Thoracic aorta (tissue), 2 donors: ENCODE results near the gene ATE1. TPM values are rescaled to one million over a fixed set of nuclear protein-coding genes. Genes with fewer than 3 reads are reported as not detected.

Source experiments
- ATAC-seq: fragments of 150-250 bp; one replicate; pipeline ENCODE4 v1.8.0; 2017; ENCODE audit warnings: low read depth; ENCODE audit not compliant: insufficient number of reproducible peaks, low FRiP score
- DNase-seq: peaks from one replicate; pipeline ENCODE4 v3.0.0-alpha.2; 2020; ENCODE audit warnings: low spot score
- H3K27ac ChIP-seq, 2 donors: fragments of 200-600 bp; sonication (generic); 1 replicate in 1 of 2; 2 replicates in 1 of 2; pipeline ENCODE4 v1.5.1; 2016; ENCODE audit warnings: mild to moderate bottlenecking in 2 of 2, moderate library complexity in 2 of 2
- H3K27me3 ChIP-seq: fragments of 200-600 bp; sonication (generic); replicated peaks from 2 replicates; pipeline ENCODE4 v1.6.0; 2016; ENCODE audit warnings: mild to moderate bottlenecking; ENCODE audit not compliant: insufficient read depth
- H3K36me3 ChIP-seq: fragments of 200-600 bp; sonication (generic); one replicate; pipeline ENCODE4 v1.5.1; 2016
- H3K4me1 ChIP-seq, 2 donors: fragments of 200-600 bp; sonication (generic); 1 replicate in 1 of 2; 2 replicates in 1 of 2; pipeline versions ENCODE4 v1.5.1 to v1.6.0; 2016; ENCODE audit warnings: low read depth in 2 of 2, mild to moderate bottlenecking in 1 of 2; ENCODE audit not compliant: control insufficient read depth in 1 of 2
- H3K4me3 ChIP-seq: fragments of 200-600 bp; sonication (generic); 2 replicates; pipeline ENCODE4 v1.5.1; 2016; ENCODE audit warnings: mild to moderate bottlenecking
- H3K9me3 ChIP-seq: fragments of 200-600 bp; sonication (generic); 2 replicates; pipeline ENCODE4 v1.5.1; 2016
- CTCF ChIP-seq: fragments of 200-600 bp; sonication (generic); IDR thresholded peaks from one replicate; pipeline ENCODE4 v1.5.1; 2019; ENCODE audit warnings: antibody characterized with exemption
- total RNA-seq, 2 donors: library from RNA; depleted of rRNA; stranded (reverse); fragments of >200 nt; gene quantifications; one replicate each; pipeline versions ENCODE4 v1.1.0 to v1.2.3, GENCODE V29; 2016

ATE1 gene
- total RNA-seq, 2 donors from 2014 or later = 14.8 to 27.4 TPM

GRCh38 chr10:121956111-121957061, 28.6 kb upstream of the ATE1 start:
- no peak overlapping the region for H3K27ac ChIP-seq
- no peak for TF ChIP-seq CTCF
- no peaks in the 10 kb centered on the region for H3K4me1 ChIP-seq
- ATAC-seq (no peak), DNase-seq (no peak)
- H3K36me3 ChIP-seq = peaks cover 12% of the 10 kb centered on the region
- H3K4me3 ChIP-seq = no peak overlapping the region
- no peaks in the 10 kb centered on the region for H3K27me3 ChIP-seq
- no peaks in the 10 kb centered on the region for H3K9me3 ChIP-seq

- H3K9me3 ChIP-seq = no peaks in the 10 kb centered on the region
- no peaks in the 10 kb centered on the region for H3K4me1 ChIP-seq
- no peak for TF ChIP-seq CTCF
- H3K27me3 ChIP-seq = no peaks in the 10 kb centered on the region
- DNase-seq (no peak), ATAC-seq (no peak)
- H3K4me3 ChIP-seq = no peak overlapping the region
- H3K27ac ChIP-seq = no peak overlapping the region
- peaks cover 8% of the 10 kb centered on the region for H3K36me3 ChIP-seq
Measured at GRCh38 chr10:121952226-121952625, 24.4 kb upstream of the ATE1 start.

GRCh38 chr10:121949451-121949850, 21.6 kb upstream of the ATE1 start:
- TF ChIP-seq CTCF = no peak
- Histone ChIP-seq H3K4me3 (no peak overlapping the region), H3K27ac (no peak overlapping the region)

GRCh38 chr10:121949049-121949448, 21.2 kb upstream of the ATE1 start:
- TF ChIP-seq CTCF = no peak
- no peak for DNase-seq
- no peak for ATAC-seq
- no peaks in the 10 kb centered on the region for H3K4me1 ChIP-seq
- no peak overlapping the region for H3K27ac ChIP-seq
- no peak overlapping the region for H3K4me3 ChIP-seq
- H3K9me3 ChIP-seq = no peaks in the 10 kb centered on the region
- H3K36me3 ChIP-seq = peaks cover 4% of the 10 kb centered on the region
- H3K27me3 ChIP-seq = no peaks in the 10 kb centered on the region

More at GRCh38 chr10:121949451-121949850, 21.6 kb upstream of the ATE1 start:
- ATAC-seq = no peak
- no peaks in the 10 kb centered on the region for H3K4me1 ChIP-seq
- H3K27me3 ChIP-seq = no peaks in the 10 kb centered on the region
- H3K36me3 ChIP-seq = peaks cover 4% of the 10 kb centered on the region
- H3K9me3 ChIP-seq = no peaks in the 10 kb centered on the region
- no peak for DNase-seq

DNA sequence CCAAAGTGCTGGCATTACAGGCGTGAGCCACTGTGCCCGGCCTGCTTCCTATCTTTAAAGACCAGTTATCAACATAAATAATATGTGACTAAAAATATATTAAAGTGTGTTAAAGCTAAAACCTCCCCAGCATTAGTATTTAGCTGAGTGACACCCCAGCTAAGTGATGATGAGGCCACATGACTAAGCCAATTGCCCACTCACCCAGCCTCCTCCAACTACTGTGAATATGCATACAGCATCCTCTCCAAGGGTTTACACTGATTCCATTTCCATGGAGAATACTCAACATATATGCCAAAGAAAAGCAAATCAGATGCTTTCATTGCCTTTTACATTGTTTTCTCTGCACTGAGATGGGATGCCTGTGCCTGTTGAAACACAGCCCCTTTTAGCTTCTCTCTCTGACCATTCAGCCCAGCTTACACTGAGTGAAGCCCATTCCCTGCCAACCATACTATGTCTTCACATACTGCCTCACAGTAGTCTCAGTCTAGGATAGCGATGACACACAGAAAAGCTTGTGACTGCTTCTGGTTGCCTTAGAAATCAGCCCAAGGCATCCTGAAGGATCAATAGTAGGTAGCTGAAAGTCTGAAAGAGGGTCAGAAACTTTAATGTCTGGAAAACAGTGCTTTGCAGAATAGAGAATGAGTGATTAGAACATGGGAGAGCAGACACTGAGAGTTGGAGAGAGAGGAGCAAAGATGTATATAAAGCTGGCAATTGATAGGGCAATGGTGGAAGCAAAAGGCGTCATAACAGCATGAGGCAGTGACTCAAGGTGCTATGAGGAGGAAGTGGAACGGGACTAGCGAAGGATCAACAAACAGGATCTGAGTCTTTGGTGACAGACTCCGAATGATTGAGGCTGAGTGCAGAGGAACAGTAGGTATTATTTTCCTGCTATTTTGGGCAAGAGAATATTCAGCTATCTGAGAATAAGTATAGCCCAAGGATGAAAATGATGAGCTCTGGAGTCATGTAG, 19.8 kb upstream of the ATE1 start:
- ATAC-seq (no peak), DNase-seq (no peak)
- Histone ChIP-seq H3K36me3 (peaks cover 4% of the 10 kb centered on the region), H3K9me3 (no peaks in the 10 kb centered on the region), H3K4me1 (peaks cover 0 to 7% of the 10 kb centered on the region in 2 donors), H3K4me3 (no peak overlapping the region), H3K27ac (no peak overlapping the region), H3K27me3 (no peaks in the 10 kb centered on the region)
- no peak for TF ChIP-seq CTCF
